Activated CD4-positive, alpha-beta memory T cell treated with anti-CD3 and anti-CD28 coated beads, Interleukin-2, amount 10 ng/mL, durations not matched to agents 7 days and 5 days (primary cell): ENCODE measurements around the gene KDM1A. TPM values are rescaled to one million over a fixed set of nuclear protein-coding genes. Genes with fewer than 3 reads are reported as not detected.
A peak's percentile ranks its signal among the peaks of the same experiment; 100 is the strongest.
"Not testable (repeated sequence)": the region's sequence is repeated elsewhere in the genome, so short reads cannot be mapped to it uniquely, and the experiment has no call there.

Experiments
- CTCF ChIA-PET: fragments of 350-600 bp; sonication (Branson Sonifier 250); formaldehyde crosslinking; loops from one replicate; lab custom pipeline; 2021; ENCODE audit warnings: antibody characterized with exemption, inconsistent platforms; lab: Charles Lee
- POLR2A ChIA-PET: fragments of 350-600 bp; sonication (Branson Sonifier 250); formaldehyde crosslinking; loops from one replicate; lab custom pipeline; 2021; ENCODE audit warnings: antibody characterized with exemption; lab: Charles Lee
- DNase-seq: peaks from one replicate; pipeline ENCODE4 v3.0.0-alpha.2; 2020
- H3K27ac Mint-ChIP-seq: one replicate; pipeline ENCODE4 v1.8.0; 2021; ENCODE audit warnings: mild to moderate bottlenecking, mixed read lengths
- H3K27me3 Mint-ChIP-seq: one replicate; pipeline ENCODE4 v1.8.0; 2021; ENCODE audit warnings: mixed read lengths
- H3K36me3 Mint-ChIP-seq: one replicate; pipeline ENCODE4 v1.8.0; 2021; ENCODE audit warnings: low read depth, mixed read lengths
- H3K4me1 Mint-ChIP-seq: one replicate; pipeline ENCODE4 v1.8.0; 2021; ENCODE audit warnings: mixed read lengths
- H3K4me3 Mint-ChIP-seq: one replicate; pipeline ENCODE4 v1.8.0; 2021; ENCODE audit warnings: mild to moderate bottlenecking, mixed read lengths
- H3K9me3 Mint-ChIP-seq: one replicate; pipeline ENCODE4 v1.8.0; 2021; ENCODE audit warnings: mixed read lengths
- total RNA-seq, 2 experiments: library from RNA; stranded (reverse); gene quantifications; one replicate each; pipeline ENCODE4 v1.2.3, GENCODE V29; 2021

KDM1A gene
- total RNA-seq, 2 experiments from 2014 or later, result 50.6 to 51.6 TPM

- POLR2A ChIA-PET, DNase-seq, H3K36me3 Mint-ChIP-seq, H3K4me1 Mint-ChIP-seq, H3K27ac Mint-ChIP-seq, H3K27me3 Mint-ChIP-seq, CTCF ChIA-PET, H3K4me3 Mint-ChIP-seq: not testable (repeated sequence)
- H3K9me3 Mint-ChIP-seq, result peaks cover 12% of the 10 kb centered on the region
Observed at GRCh38 chr1:22993220-22993795, 26.0 kb upstream of the KDM1A start.

- Mint-ChIP-seq H3K9me3 (peaks cover 12% of the 10 kb centered on the region), H3K4me1 (no peaks in the 10 kb centered on the region), H3K27ac (no peak overlapping the region), H3K4me3 (no peak overlapping the region), H3K27me3 (peaks cover 2% of the 10 kb centered on the region), H3K36me3 (peaks cover 2% of the 10 kb centered on the region)
- CTCF ChIA-PET, result interaction anchor here (0.6 kb wide), 1 partner anchor 11 kb away, joined by 5 read pairs; no protein-coding TSS in a partner anchor
- POLR2A ChIA-PET, result no interaction called here
- DNase-seq, result no peak
Observed at GRCh38 chr1:22995774-22996173, 23.5 kb upstream of the KDM1A start.

GRCh38 chr1:22997528-22997927, 21.7 kb upstream of the KDM1A start:
- H3K27ac Mint-ChIP-seq, H3K36me3 Mint-ChIP-seq, H3K4me3 Mint-ChIP-seq, POLR2A ChIA-PET, H3K4me1 Mint-ChIP-seq, DNase-seq, CTCF ChIA-PET, H3K27me3 Mint-ChIP-seq: not testable (repeated sequence)
- H3K9me3 Mint-ChIP-seq, result peaks cover 12% of the 10 kb centered on the region

- H3K4me1 Mint-ChIP-seq, DNase-seq, H3K36me3 Mint-ChIP-seq, H3K9me3 Mint-ChIP-seq, H3K27ac Mint-ChIP-seq, CTCF ChIA-PET, POLR2A ChIA-PET, H3K4me3 Mint-ChIP-seq: not testable (repeated sequence)
- peaks cover 10% of the 10 kb centered on the region for H3K27me3 Mint-ChIP-seq
Observed at GRCh38 chr1:23000133-23000532, 19.1 kb upstream of the KDM1A start.

GRCh38 chr1:23002218-23002617, 17.1 kb upstream of the KDM1A start:
- DNase-seq, H3K4me3 Mint-ChIP-seq, POLR2A ChIA-PET, H3K4me1 Mint-ChIP-seq, H3K36me3 Mint-ChIP-seq, CTCF ChIA-PET, H3K9me3 Mint-ChIP-seq, H3K27ac Mint-ChIP-seq: not testable (repeated sequence)
- H3K27me3 Mint-ChIP-seq, result peaks cover 10% of the 10 kb centered on the region

GRCh38 chr1:23004112-23004511, 15.2 kb upstream of the KDM1A start:
- Mint-ChIP-seq H3K4me3 (no peak overlapping the region), H3K27ac (no peak overlapping the region), H3K4me1 (no peaks in the 10 kb centered on the region), H3K36me3 (no peaks in the 10 kb centered on the region), H3K27me3 (peaks cover 10% of the 10 kb centered on the region), H3K9me3 (no peaks in the 10 kb centered on the region)
- no peak for DNase-seq
- ChIA-PET POLR2A (no interaction called here), CTCF (no interaction called here)

- POLR2A ChIA-PET, CTCF ChIA-PET, H3K4me3 Mint-ChIP-seq, DNase-seq, H3K27ac Mint-ChIP-seq, H3K4me1 Mint-ChIP-seq, H3K9me3 Mint-ChIP-seq, H3K36me3 Mint-ChIP-seq: not testable (repeated sequence)
- peaks cover 10% of the 10 kb centered on the region for H3K27me3 Mint-ChIP-seq
Observed at GRCh38 chr1:23004769-23005168, 14.5 kb upstream of the KDM1A start.

GRCh38 chr1:23007106-23007505, 12.2 kb upstream of the KDM1A start:
- DNase-seq, result no peak
- H3K27ac Mint-ChIP-seq, result no peak overlapping the region
- no peaks in the 10 kb centered on the region for H3K36me3 Mint-ChIP-seq
- H3K4me1 Mint-ChIP-seq, result no peaks in the 10 kb centered on the region
- CTCF ChIA-PET, result interaction anchor here (0.7 kb wide), 2 partner anchors 11 to 855 kb away, joined by 3 to 5 read pairs; no protein-coding TSS in a partner anchor
- peaks cover 12% of the 10 kb centered on the region for H3K27me3 Mint-ChIP-seq
- POLR2A ChIA-PET, result no interaction called here
- H3K9me3 Mint-ChIP-seq, result no peaks in the 10 kb centered on the region
- H3K4me3 Mint-ChIP-seq, result no peak overlapping the region

- ChIA-PET CTCF (no interaction called here), POLR2A (no interaction called here)
- no peaks in the 10 kb centered on the region for H3K36me3 Mint-ChIP-seq
- DNase-seq, result no peak
- no peak overlapping the region for H3K27ac Mint-ChIP-seq
- H3K4me1 Mint-ChIP-seq, result no peaks in the 10 kb centered on the region
- H3K27me3 Mint-ChIP-seq, result peaks cover 4% of the 10 kb centered on the region
- no peaks in the 10 kb centered on the region for H3K9me3 Mint-ChIP-seq
- H3K4me3 Mint-ChIP-seq, result no peak overlapping the region
Observed at GRCh38 chr1:23008901-23009300, 10.4 kb upstream of the KDM1A start.

- H3K9me3 Mint-ChIP-seq, H3K4me1 Mint-ChIP-seq, H3K4me3 Mint-ChIP-seq, H3K27me3 Mint-ChIP-seq, H3K27ac Mint-ChIP-seq, H3K36me3 Mint-ChIP-seq, POLR2A ChIA-PET, DNase-seq, CTCF ChIA-PET: not testable (repeated sequence)
Observed at GRCh38 chr1:23010025-23010424, 9.2 kb upstream of the KDM1A start.

GRCh38 chr1:23013657-23014056, 5.6 kb upstream of the KDM1A start:
- Mint-ChIP-seq H3K4me1 (peaks cover 6% of the 10 kb centered on the region), H3K27me3 (peaks cover 2% of the 10 kb centered on the region), H3K27ac (no peak overlapping the region), H3K36me3 (no peaks in the 10 kb centered on the region), H3K9me3 (no peaks in the 10 kb centered on the region), H3K4me3 (no peak overlapping the region)
- ChIA-PET POLR2A (no interaction called here), CTCF (no interaction called here)
- no peak for DNase-seq

- H3K27ac Mint-ChIP-seq, result peak overlapping the region; percentile 77
- DNase-seq, result no peak
- ChIA-PET CTCF (interaction anchor here (0.8 to 1.0 kb wide), 2 partner anchors 101 to 192 kb away, joined by 3 to 4 read pairs; no protein-coding TSS in a partner anchor), POLR2A (interaction anchor here (1.2 to 2.9 kb wide), 3 partner anchors 12 to 326 kb away, joined by 3 to 13 read pairs (median 3); partner anchors contain the start of gene HNRNPR)
- H3K27me3 Mint-ChIP-seq, result no peaks in the 10 kb centered on the region
- H3K9me3 Mint-ChIP-seq, result peaks cover 6% of the 10 kb centered on the region
- H3K4me1 Mint-ChIP-seq, result peaks cover 36% of the 10 kb centered on the region
- peaks cover 15% of the 10 kb centered on the region for H3K36me3 Mint-ChIP-seq
- peak overlapping the region; percentile 88 for H3K4me3 Mint-ChIP-seq
Observed at GRCh38 chr1:23018661-23019093, 591 bp upstream of the KDM1A start.

- Mint-ChIP-seq H3K4me3 (peak overlapping the region; percentile 88), H3K27me3 (no peaks in the 10 kb centered on the region), H3K27ac (peak overlapping the region; percentile 74), H3K4me1 (peaks cover 40% of the 10 kb centered on the region), H3K36me3 (peaks cover 18% of the 10 kb centered on the region), H3K9me3 (peaks cover 6% of the 10 kb centered on the region)
- ChIA-PET POLR2A (interaction anchor here (0.7 to 2.9 kb wide), 6 partner anchors 9 to 672 kb away, joined by 3 to 13 read pairs (median 3); partner anchors contain the start of gene RPL11), CTCF (interaction anchor here (0.7 to 1.9 kb wide), 3 partner anchors 18 to 165 kb away, joined by 3 to 5 read pairs (median 3); no protein-coding TSS in a partner anchor)
- DNase-seq, result peak; percentile 28
Observed at GRCh38 chr1:23019863-23020625, 776 bp downstream of the KDM1A start.
